Endometrium (tissue), 2 donors: Measurements from ENCODE around the gene TGFBR3.

Experiments
- FAIRE-seq: peaks from 2 replicates; lab custom pipeline; 2012; peaks lifted over from hg19 to GRCh38; lab: Jason Lieb, UNC
- donor health status: control.
- donor health status: control.

Gene TGFBR3

GRCh38 chr1:91826248-91826647 lies 59.7 kb downstream of the TGFBR3 start:
- no peak for FAIRE-seq

- FAIRE-seq = no peak
Measured at GRCh38 chr1:91821126-91821868, 64.7 kb downstream of the TGFBR3 start.

GRCh38 chr1:91819038-91819788 lies 66.7 kb downstream of the TGFBR3 start:
- FAIRE-seq = no peak

- FAIRE-seq = peak; percentile 46
Measured at GRCh38 chr1:91818713-91818975, 67.3 kb downstream of the TGFBR3 start.

GRCh38 chr1:91817211-91817905 lies 68.6 kb downstream of the TGFBR3 start:
- peak; percentile 80 for FAIRE-seq

- FAIRE-seq = peak; percentile 23
Measured at GRCh38 chr1:91816031-91816430, 69.9 kb downstream of the TGFBR3 start.

- no peak for FAIRE-seq
Measured at GRCh38 chr1:91814448-91814847, 71.5 kb downstream of the TGFBR3 start.

GRCh38 chr1:91813813-91814212 lies 72.1 kb downstream of the TGFBR3 start:
- no peak for FAIRE-seq

GRCh38 chr1:91811363-91812025 lies 74.5 kb downstream of the TGFBR3 start:
- no peak for FAIRE-seq

GRCh38 chr1:91809317-91809716 lies 76.6 kb downstream of the TGFBR3 start:
- FAIRE-seq = no peak

GRCh38 chr1:91807921-91808620 lies 77.9 kb downstream of the TGFBR3 start:
- FAIRE-seq = no peak

- FAIRE-seq = no peak
Measured at GRCh38 chr1:91806769-91807700, 78.9 kb downstream of the TGFBR3 start.

- FAIRE-seq = no peak
Measured at GRCh38 chr1:91806181-91806768, 79.7 kb downstream of the TGFBR3 start.

- no peak for FAIRE-seq
Measured at GRCh38 chr1:91805311-91805801, 80.6 kb downstream of the TGFBR3 start.

- no peak for FAIRE-seq
Measured at GRCh38 chr1:91804546-91805023, 81.4 kb downstream of the TGFBR3 start.

GRCh38 chr1:91803847-91804545 lies 82.0 kb downstream of the TGFBR3 start:
- FAIRE-seq = no peak

GRCh38 chr1:91803123-91803522 lies 82.8 kb downstream of the TGFBR3 start:
- FAIRE-seq = no peak

- no peak for FAIRE-seq
Measured at GRCh38 chr1:91801496-91802115, 84.3 kb downstream of the TGFBR3 start.

GRCh38 chr1:91799863-91800262 lies 86.1 kb downstream of the TGFBR3 start:
- no peak for FAIRE-seq
